ENCODE data around the gene HNRNPU. TPM values are rescaled to one million over a fixed set of nuclear protein-coding genes. Genes with fewer than 3 reads are reported as not detected.
A peak's percentile ranks its signal among the peaks of the same experiment; 100 is the strongest.
"Not testable (repeated sequence)": the region's sequence is repeated elsewhere in the genome, so short reads cannot be mapped to it uniquely, and the experiment has no call there.

The HNRNPU gene
- total RNA-seq, 1 donor = 348 TPM

GRCh38 chr1:244835276-244836134, 28.8 kb downstream of the HNRNPU start, which contains the start of gene COX20:
Gene COX20, plus strand, starts transcription at chr1:244835658. Its CDS starts 57 bp downstream, at chr1:244835715.
- DNase-seq (ENCODE audit: low read depth) = peak; percentile 86
- TF ChIP-seq CTCF (IDR thresholded peaks at IDR 0.05; ENCODE audit: insufficient read depth, low read length) = no peak
- peak within 1 kb of the TSS; percentile 78 for H3K4me3 ChIP-seq (ENCODE audit: low read depth, low read length)

GRCh38 chr1:244834543-244835275, 29.6 kb downstream of the HNRNPU start:
- peak; percentile 90 for DNase-seq (ENCODE audit: low read depth)
- TF ChIP-seq CTCF (IDR thresholded peaks at IDR 0.05; ENCODE audit: insufficient read depth, low read length) = no peak
- peak overlapping the region; percentile 78 for H3K4me3 ChIP-seq (ENCODE audit: low read depth, low read length)

- peak overlapping the region; percentile 78 for H3K4me3 ChIP-seq (ENCODE audit: low read depth, low read length)
- TF ChIP-seq CTCF (IDR thresholded peaks at IDR 0.05; ENCODE audit: insufficient read depth, low read length) = peak; percentile 30
- DNase-seq (ENCODE audit: low read depth) = peak; percentile 73
Measured at GRCh38 chr1:244833734-244834542, 30.4 kb downstream of the HNRNPU start.

GRCh38 chr1:244833260-244833659, 31.1 kb downstream of the HNRNPU start:
- DNase-seq (ENCODE audit: low read depth); H3K4me3 ChIP-seq (ENCODE audit: low read depth, low read length): not testable (repeated sequence)

GRCh38 chr1:244830639-244831038, 33.7 kb downstream of the HNRNPU start:
- DNase-seq (ENCODE audit: low read depth) = no peak
- no peak for TF ChIP-seq CTCF (IDR thresholded peaks at IDR 0.05; ENCODE audit: insufficient read depth, low read length)
- H3K4me3 ChIP-seq (ENCODE audit: low read depth, low read length) = no peak overlapping the region

- DNase-seq (ENCODE audit: low read depth) = no peak
- H3K4me3 ChIP-seq (ENCODE audit: low read depth, low read length) = no peak overlapping the region
- TF ChIP-seq CTCF (IDR thresholded peaks at IDR 0.05; ENCODE audit: insufficient read depth, low read length) = no peak
Measured at GRCh38 chr1:244826712-244827111, 37.6 kb downstream of the HNRNPU start.

Data from fibroblast of the aortic adventitia (primary cell).